Gastrocnemius medialis (tissue), 4 donors: ENCODE measurements around the gene WDR38.
"Not testable (repeated sequence)": the region's sequence is repeated elsewhere in the genome, so short reads cannot be mapped to it uniquely, and the experiment has no call there.

Experiments used
- POLR2A ChIP-seq, 2 donors: fragments of 450-650 bp; IDR thresholded peaks; one replicate each; pipeline ENCODE4 v1.6.1; 2017; ENCODE audit warnings: antibody characterized with exemption in 2 of 2, mild to moderate bottlenecking in 2 of 2, moderate library complexity in 2 of 2
- TF ChIP-seq, protein P1 (sequence below), 5 experiments: fragments of 450-650 bp in 3 of 5; fragments of 200-600 bp in 2 of 5; sonication (generic) in 2 of 5; IDR thresholded peaks in 4 of 5; conservative IDR thresholded peaks in 1 of 5; 1 replicate in 4 of 5; 2 replicates in 1 of 5; pipeline ENCODE4 v1.5.1; 2016 to 2019; ENCODE audit warnings: antibody characterized with exemption in 5 of 5, mild to moderate bottlenecking in 3 of 5, moderate library complexity in 3 of 5

DNA sequence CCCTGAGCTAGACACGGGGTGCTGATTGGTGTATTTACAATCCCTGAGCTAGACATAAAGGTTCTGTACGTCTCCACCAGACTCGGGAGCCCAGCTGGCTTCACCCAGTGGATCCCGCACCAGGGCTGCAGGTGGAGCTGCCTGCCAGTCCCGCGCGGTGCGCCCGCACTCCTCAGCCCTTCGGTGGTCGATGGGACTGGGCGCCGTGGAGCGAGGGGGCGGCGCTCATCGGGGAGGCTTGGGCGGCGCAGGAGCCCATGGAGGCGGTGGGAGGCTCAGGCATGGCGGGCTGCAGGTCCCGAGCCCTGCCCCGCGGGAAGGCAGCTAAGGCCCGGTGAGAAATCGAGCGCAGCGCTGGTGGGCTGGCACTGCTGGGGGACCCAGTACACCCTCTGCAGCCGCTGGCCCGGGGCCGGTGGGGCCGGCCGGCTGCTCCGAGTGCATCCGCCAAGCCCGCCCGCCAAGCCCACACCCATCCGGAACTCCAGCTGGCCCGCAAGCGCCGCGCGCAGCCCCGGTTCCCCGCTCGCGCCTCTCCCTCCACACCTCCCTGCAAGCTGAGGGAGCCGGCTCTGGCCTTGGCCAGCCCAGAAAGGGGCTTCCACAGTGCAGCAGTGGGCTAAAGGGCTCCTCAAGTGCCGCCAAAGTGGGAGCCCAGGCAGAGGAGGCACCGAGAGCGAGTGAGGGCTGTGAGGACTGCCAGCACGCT lies 14.5 kb upstream of the WDR38 start:
- TF ChIP-seq, protein P1, sequence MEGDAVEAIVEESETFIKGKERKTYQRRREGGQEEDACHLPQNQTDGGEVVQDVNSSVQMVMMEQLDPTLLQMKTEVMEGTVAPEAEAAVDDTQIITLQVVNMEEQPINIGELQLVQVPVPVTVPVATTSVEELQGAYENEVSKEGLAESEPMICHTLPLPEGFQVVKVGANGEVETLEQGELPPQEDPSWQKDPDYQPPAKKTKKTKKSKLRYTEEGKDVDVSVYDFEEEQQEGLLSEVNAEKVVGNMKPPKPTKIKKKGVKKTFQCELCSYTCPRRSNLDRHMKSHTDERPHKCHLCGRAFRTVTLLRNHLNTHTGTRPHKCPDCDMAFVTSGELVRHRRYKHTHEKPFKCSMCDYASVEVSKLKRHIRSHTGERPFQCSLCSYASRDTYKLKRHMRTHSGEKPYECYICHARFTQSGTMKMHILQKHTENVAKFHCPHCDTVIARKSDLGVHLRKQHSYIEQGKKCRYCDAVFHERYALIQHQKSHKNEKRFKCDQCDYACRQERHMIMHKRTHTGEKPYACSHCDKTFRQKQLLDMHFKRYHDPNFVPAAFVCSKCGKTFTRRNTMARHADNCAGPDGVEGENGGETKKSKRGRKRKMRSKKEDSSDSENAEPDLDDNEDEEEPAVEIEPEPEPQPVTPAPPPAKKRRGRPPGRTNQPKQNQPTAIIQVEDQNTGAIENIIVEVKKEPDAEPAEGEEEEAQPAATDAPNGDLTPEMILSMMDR (IDR thresholded peaks at IDR 0.05 in 4 of 5, conservative IDR thresholded peaks at IDR 0.05 in 1 of 5): not testable (repeated sequence)
- not testable (repeated sequence) for TF ChIP-seq POLR2A (IDR thresholded peaks at IDR 0.05)
